HS-5 (cell line): ENCODE data around the gene RPS18.
"Not testable (repeated sequence)": the region's sequence is repeated elsewhere in the genome, so short reads cannot be mapped to it uniquely, and the experiment has no call there.

ENCODE experiments used
- DNase-seq: peaks from one replicate; pipeline ENCODE4 v3.0.0-alpha.2; 2012; ENCODE audit warnings: low read depth

The RPS18 gene

GRCh38 chr6:33271468-33272274 lies at the start of gene RPS18, which contains the start of gene VPS52:
Gene RPS18 (plus strand): TSS chr6:33272075. CDS start chr6:33272120, 45 bp downstream.
Gene VPS52 (minus strand): TSS chr6:33271876. CDS start chr6:33271675, 201 bp downstream.
- DNase-seq: peak; percentile 98

GRCh38 chr6:33226503-33227120 lies 45.3 kb upstream of the RPS18 start:
- DNase-seq: not testable (repeated sequence)

- no peak for DNase-seq
Measured at GRCh38 chr6:33235221-33235634, 36.6 kb upstream of the RPS18 start.

- DNase-seq: no peak
Measured at GRCh38 chr6:33236328-33236727, 35.5 kb upstream of the RPS18 start.

GRCh38 chr6:33236852-33237251 lies 35.0 kb upstream of the RPS18 start:
- no peak for DNase-seq

- no peak for DNase-seq
Measured at GRCh38 chr6:33237741-33238140, 34.1 kb upstream of the RPS18 start.

GRCh38 chr6:33241968-33242367 lies 29.9 kb upstream of the RPS18 start:
- no peak for DNase-seq

- no peak for DNase-seq
Measured at GRCh38 chr6:33243476-33243875, 28.4 kb upstream of the RPS18 start.

- DNase-seq: peak; percentile 71
Measured at GRCh38 chr6:33247977-33248642, 23.8 kb upstream of the RPS18 start.

- DNase-seq: peak; percentile 46
Measured at GRCh38 chr6:33248643-33248931, 23.3 kb upstream of the RPS18 start.

- peak; percentile 98 for DNase-seq
Measured at GRCh38 chr6:33248932-33249731, 22.7 kb upstream of the RPS18 start.

GRCh38 chr6:33249732-33250630 lies 21.9 kb upstream of the RPS18 start:
- DNase-seq: peak; percentile 72

GRCh38 chr6:33250731-33251130 lies 21.1 kb upstream of the RPS18 start:
- DNase-seq: no peak

- no peak for DNase-seq
Measured at GRCh38 chr6:33251395-33252012, 20.4 kb upstream of the RPS18 start.

- DNase-seq: no peak
Measured at GRCh38 chr6:33252759-33253158, 19.1 kb upstream of the RPS18 start.

- DNase-seq: no peak
Measured at GRCh38 chr6:33254591-33254990, 17.3 kb upstream of the RPS18 start.

GRCh38 chr6:33259032-33259431 lies 12.8 kb upstream of the RPS18 start:
- DNase-seq: no peak

GRCh38 chr6:33262490-33262889 lies 9.4 kb upstream of the RPS18 start:
- DNase-seq: not testable (repeated sequence)

GRCh38 chr6:33264015-33264414 lies 7.9 kb upstream of the RPS18 start:
- DNase-seq: no peak

GRCh38 chr6:33271117-33271467 lies 783 bp upstream of the RPS18 start:
- no peak for DNase-seq
